IMR-90 (cell line): ENCODE results near the gene CDH13. TPM values are rescaled to one million over a fixed set of nuclear protein-coding genes. Genes with fewer than 3 reads are reported as not detected.

ENCODE experiments used
- ATAC-seq: fragments of 200-7000 bp; cut with Tn5 transposase; 2 replicates; pipeline ENCODE4 v1.9.1; 2020; ENCODE audit warnings: low read depth, mild to moderate bottlenecking, moderate library complexity
- BruUV-seq: library from RNA; stranded (reverse); fragments of 400-500 nt; replicated peaks from 2 replicates; lab custom pipeline; 2021; lab: Mats Ljungman, UMichigan
- CTCF ChIA-PET: fragments of 300-600 bp; formaldehyde crosslinking; extraction: SDS; loops from one replicate; lab custom pipeline; 2021; ENCODE audit warnings: antibody characterized with exemption; lab: Yijun Ruan, JAX
- POLR2A ChIA-PET: fragments of 300-600 bp; sonication (Branson Sonifier 250); formaldehyde crosslinking; loops from one replicate; lab custom pipeline; 2022; ENCODE audit warnings: antibody characterized with exemption; ENCODE audit not compliant: unreplicated experiment; lab: Charles Lee
- DNase-seq: peaks from one replicate; pipeline ENCODE4 v3.0.0; 2013
- H2AFZ ChIP-seq: replicated peaks from 2 replicates; pipeline ENCODE3; 2013; ENCODE audit warnings: low read length, mild to moderate bottlenecking; ENCODE audit not compliant: poor library complexity
- H2AK5ac ChIP-seq: 2 replicates; pipeline ENCODE4 v1.6.1; 2013; ENCODE audit warnings: low read depth, low read length, inconsistent platforms
- H2AK9ac ChIP-seq: replicated peaks from 2 replicates; pipeline ENCODE3; 2013; ENCODE audit warnings: mild to moderate bottlenecking, low read depth, low read length, moderate library complexity; ENCODE audit not compliant: poor library complexity
- H2BK120ac ChIP-seq: 2 replicates; pipeline ENCODE4 v1.6.1; 2013; ENCODE audit warnings: low read depth, low read length, inconsistent platforms
- H2BK15ac ChIP-seq: 3 replicates; pipeline ENCODE4 v1.6.1; 2013; ENCODE audit warnings: low read depth, low read length, inconsistent platforms
- H2BK20ac ChIP-seq: 2 replicates; pipeline ENCODE4 v1.6.1; 2013; ENCODE audit warnings: low read depth, mild to moderate bottlenecking, inconsistent platforms, low read length, moderate library complexity
- H2BK5ac ChIP-seq: 2 replicates; pipeline ENCODE4 v1.6.1; 2013; ENCODE audit warnings: mild to moderate bottlenecking, low read depth, low read length, inconsistent platforms; ENCODE audit not compliant: poor library complexity, severe bottlenecking
- H3K14ac ChIP-seq: replicated peaks from 2 replicates; pipeline ENCODE4 v1.6.1; 2013; ENCODE audit warnings: low read depth, low read length, inconsistent platforms
- H3K18ac ChIP-seq: 2 replicates; pipeline ENCODE4 v1.6.1; 2013; ENCODE audit warnings: low read depth, low read length, control low read depth
- H3K23ac ChIP-seq: 2 replicates; pipeline ENCODE4 v1.6.1; 2013; ENCODE audit warnings: low read depth, low read length, inconsistent platforms
- H3K27ac ChIP-seq: 2 replicates; pipeline ENCODE4 v1.5.1; 2013; ENCODE audit warnings: mild to moderate bottlenecking, control low read depth, low read length; ENCODE audit not compliant: insufficient read depth
- H3K27me3 ChIP-seq: 2 replicates; pipeline ENCODE4 v1.6.1; 2013; ENCODE audit warnings: low read length; ENCODE audit not compliant: control insufficient read depth, insufficient read depth
- H3K36me3 ChIP-seq: 2 replicates; pipeline ENCODE4 v1.6.1; 2013; ENCODE audit warnings: low read length, mixed read lengths; ENCODE audit not compliant: control insufficient read depth, insufficient read depth
- H3K4ac ChIP-seq: 2 replicates; pipeline ENCODE4 v1.6.1; 2013; ENCODE audit warnings: low read depth, low read length, inconsistent platforms
- H3K4me1 ChIP-seq: 2 replicates; pipeline ENCODE4 v1.6.1; 2013; ENCODE audit warnings: low read length, mixed read lengths; ENCODE audit not compliant: control insufficient read depth, insufficient read depth
- H3K4me2 ChIP-seq: 2 replicates; pipeline ENCODE4 v1.6.1; 2013; ENCODE audit warnings: low read depth, mild to moderate bottlenecking, control low read depth, low read length, moderate library complexity
- H3K4me3 ChIP-seq: 2 replicates; pipeline ENCODE4 v1.5.1; 2013; ENCODE audit warnings: low read depth, mild to moderate bottlenecking, control low read depth, low read length, moderate library complexity; ENCODE audit not compliant: insufficient read depth
- H3K56ac ChIP-seq: 2 replicates; pipeline ENCODE4 v1.6.1; 2013; ENCODE audit warnings: low read length, inconsistent platforms; ENCODE audit not compliant: insufficient read depth; ENCODE audit errors: extremely low read depth
- H3K79me1 ChIP-seq, 2 experiments: 2 replicates each; pipeline ENCODE4 v1.6.1; 2013; ENCODE audit warnings: low read length in 2 of 2, inconsistent platforms in 1 of 2, low read depth in 1 of 2
- H3K9ac ChIP-seq: 2 replicates; pipeline ENCODE4 v1.6.1; 2013; ENCODE audit warnings: low read depth, low read length, control low read depth
- H3K9me1 ChIP-seq: 2 replicates; pipeline ENCODE4 v1.6.1; 2013; ENCODE audit warnings: low read length, inconsistent platforms; ENCODE audit not compliant: insufficient read depth
- H3K9me3 ChIP-seq: 2 replicates; pipeline ENCODE4 v1.6.1; 2013; ENCODE audit warnings: low read length; ENCODE audit not compliant: control insufficient read depth, insufficient read depth
- H4K20me1 ChIP-seq: 2 replicates; pipeline ENCODE4 v1.6.1; 2013; ENCODE audit warnings: low read length, inconsistent platforms; ENCODE audit not compliant: insufficient read depth
- H4K5ac ChIP-seq: 2 replicates; pipeline ENCODE4 v1.6.1; 2013; ENCODE audit warnings: mild to moderate bottlenecking, low read depth, low read length, control low read depth
- H4K8ac ChIP-seq, 2 experiments: 2 replicates each; pipeline ENCODE4 v1.6.1; 2013; ENCODE audit warnings: low read depth in 2 of 2, low read length in 2 of 2, control low read depth in 1 of 2, inconsistent platforms in 1 of 2
- H4K91ac ChIP-seq: 2 replicates; pipeline ENCODE4 v1.6.1; 2013; ENCODE audit warnings: low read depth, low read length, inconsistent platforms; ENCODE audit not compliant: insufficient read depth
- BHLHE40 ChIP-seq: fragments of 150-350 bp; IDR thresholded peaks from 2 replicates; pipeline ENCODE4 v1.6.1; 2016; ENCODE audit warnings: mild to moderate bottlenecking, low read depth, low read length
- CEBPB ChIP-seq: IDR thresholded peaks from 2 replicates; pipeline ENCODE4 v1.6.1; 2012; ENCODE audit warnings: low read depth, low read length, improper control_type of control experiment
- CHD1 ChIP-seq: IDR thresholded peaks from 2 replicates; pipeline ENCODE4 v1.6.1; 2012; ENCODE audit warnings: low read depth, low read length, improper control_type of control experiment
- CTCF ChIP-seq: conservative IDR thresholded peaks from 2 replicates; pipeline ENCODE4 v1.5.1; 2012; ENCODE audit warnings: mild to moderate bottlenecking, low read depth, low read length, improper control_type of control experiment
- FOS ChIP-seq: fragments of 150-350 bp; IDR thresholded peaks from 2 replicates; pipeline ENCODE4 v1.6.1; 2016; ENCODE audit warnings: low read depth, low read length
- MAFK ChIP-seq: IDR thresholded peaks from 2 replicates; pipeline ENCODE4 v1.6.1; 2012; ENCODE audit warnings: low read depth, low read length, improper control_type of control experiment
- MAZ ChIP-seq: IDR thresholded peaks from 2 replicates; pipeline ENCODE4 v1.6.1; 2012; ENCODE audit warnings: low read depth, mild to moderate bottlenecking, low read length, improper control_type of control experiment, moderate library complexity, borderline replicate concordance
- MXI1 ChIP-seq: IDR thresholded peaks from 2 replicates; pipeline ENCODE4 v1.6.1; 2012; ENCODE audit warnings: low read depth, mild to moderate bottlenecking, low read length, moderate library complexity, borderline replicate concordance
- NFE2L2 ChIP-seq: fragments of 150-350 bp; IDR thresholded peaks from 2 replicates; pipeline ENCODE4 v1.6.1; 2016; ENCODE audit warnings: low read depth, mild to moderate bottlenecking, low read length
- POLR2A ChIP-seq: IDR thresholded peaks from 2 replicates; pipeline ENCODE4 v1.6.1; 2012; ENCODE audit warnings: mild to moderate bottlenecking, low read depth, low read length
- RAD21 ChIP-seq: IDR thresholded peaks from 2 replicates; pipeline ENCODE4 v1.6.1; 2012; ENCODE audit warnings: low read length, improper control_type of control experiment
- WGBS, 2 experiments: methylation state at CpG; one replicate each; pipeline versions ENCODE4 v1.1.5 to v1.1.7; 2013; ENCODE audit warnings: missing lambda C conversion rate in 2 of 2; ENCODE audit not compliant: insufficient read length in 1 of 2; ENCODE audit errors: extremely low coverage in 2 of 2; 5-methylcytosine and 5-hydroxymethylcytosine counted together
- dilution Hi-C: fragments of 300-500 bp; cut with HindIII; formaldehyde crosslinking; loops from one replicate; pipeline ENCODE4 v1.14.3; 2018; ENCODE audit warnings: low sequenced_read_pairs; ENCODE audit not compliant: unreplicated experiment
- in situ Hi-C: fragments of 300-500 bp; cut with MboI; formaldehyde crosslinking; loops from 3 replicates; pipeline ENCODE4 v1.14.3; 2019; ENCODE audit warnings: low sequenced_read_pairs, inconsistent platforms, mixed read lengths
- intact Hi-C: fragments of 100-400 bp; cut with micrococcal nuclease; formaldehyde crosslinking; loops from 2 replicates; pipeline ENCODE4 v1.10.0; 2022
- polyA plus RNA-seq, 3 experiments: library from polyadenylated mRNA; depleted of rRNA; stranded (reverse); fragments of >200 nt; gene quantifications; 2 replicates each; pipeline ENCODE4 v1.2.3, GENCODE V29; 2012; ENCODE audit warnings: low replicate concordance in 1 of 3
- total RNA-seq: library from RNA; depleted of rRNA; stranded (reverse); fragments of >200 nt; gene quantifications from 2 replicates; pipeline ENCODE4 v1.2.3, GENCODE V29; 2012

CDH13 gene
- total and polyA plus RNA-seq, 2 of the 4 experiments (the other 2 are of a cell fraction), result 61.6 to 74.7 TPM

- intact Hi-C loops, result no loop called here
- Histone ChIP-seq H4K5ac (no peak overlapping the region), H3K27me3 (no peaks in the 10 kb centered on the region), H2BK20ac (no peak overlapping the region), H3K4me3 (no peak overlapping the region), H2BK15ac (no peak overlapping the region), H4K20me1 (no peaks in the 10 kb centered on the region; the same call in 1 of the 2 replicates), H3K18ac (no peak overlapping the region), H3K4me1 (no peaks in the 10 kb centered on the region), H3K79me1 (no peaks in the 10 kb centered on the region), H2AFZ (no peak overlapping the region), H2AK9ac (no peak overlapping the region), H3K14ac (no peak overlapping the region), H3K9me1 (peaks cover 3% of the 10 kb centered on the region; the same call in 1 of the 2 replicates), H3K36me3 (no peaks in the 10 kb centered on the region), H4K91ac (no peak overlapping the region), H4K8ac (no peak overlapping the region), H2BK5ac (no peak overlapping the region), H3K4ac (no peak overlapping the region), H2AK5ac (no peak overlapping the region), H2BK120ac (no peak overlapping the region), H3K56ac (no peak overlapping the region), H3K27ac (no peak overlapping the region), H3K9ac (no peak overlapping the region), H3K23ac (no peak overlapping the region), H3K4me2 (no peak overlapping the region), H3K9me3 (no peaks in the 10 kb centered on the region)
- ATAC-seq (no peak), DNase-seq (no peak)
- dilution Hi-C loops, result no loop called here
- in situ Hi-C loops, result loop anchor here (25.0 kb wide), 2 partner anchors 821 to 1171 kb away; no protein-coding TSS in a partner anchor
- CTCF ChIA-PET, result no interaction called here
- BruUV-seq, result no TSS peak
- no CpG with 5 or more reads among the region's 3 CpGs for WGBS, 2 experiments
- POLR2A ChIA-PET, result no interaction called here
- peak; percentile 89 for TF ChIP-seq NFE2L2
- TF ChIP-seq MXI1, result no peak
- TF ChIP-seq MAFK, result peak; percentile 92
- no peak for TF ChIP-seq POLR2A
- no peak for TF ChIP-seq FOS
- TF ChIP-seq RAD21, result no peak
- no peak for TF ChIP-seq CHD1
- no peak for TF ChIP-seq CEBPB
- no peak for TF ChIP-seq BHLHE40
- TF ChIP-seq CTCF, result no peak
- no peak for TF ChIP-seq MAZ
Observed at GRCh38 chr16:83433201-83433600, 806.4 kb downstream of the CDH13 start.
